Measurements from ENCODE around the gene FBXL19. TPM values are rescaled to one million over a fixed set of nuclear protein-coding genes. Genes with fewer than 3 reads are reported as not detected.

FBXL19 gene
- total and polyA plus RNA-seq, 4 donors = 0.31 to 4.8 (median 2.7) TPM

GRCh38 chr16:30964574-30965226 is 41.3 kb downstream of the FBXL19 start:
- Histone ChIP-seq H3K36me3 (ENCODE audit: control insufficient read depth in 4 of 4, insufficient read depth in 3 of 4, low read depth in 1 of 4, low read length in 3 of 4) (peaks cover 20 to 75% (median 60%) of the 10 kb centered on the region in 4 donors), H3K9ac (ENCODE audit: low read depth in 1 of 2, low read length in 2 of 2) (no peak overlapping the region), H3K9me3 (ENCODE audit: control insufficient read depth in 4 of 4, low read length in 3 of 4) (no peaks in the 10 kb centered on the region), H3K27me3 (ENCODE audit: control insufficient read depth in 4 of 4, insufficient read depth in 4 of 4, low read length in 3 of 4) (no peaks in the 10 kb centered on the region), H3K4me3 (ENCODE audit: low read depth in 1 of 3, low read length in 3 of 3) (no peak overlapping the region), H3K27ac (ENCODE audit: low read depth in 1 of 2, low read length in 2 of 2) (no peak overlapping the region), H3K4me1 (ENCODE audit: control insufficient read depth in 4 of 4, insufficient read depth in 4 of 4, low read length in 3 of 4) (no peaks in the 10 kb centered on the region)
- TF ChIP-seq JUND (IDR thresholded peaks at IDR 0.05) = no peak
- no peak for TF ChIP-seq NR2F2 (IDR thresholded peaks at IDR 0.05)
- no peak for TF ChIP-seq RXRA (IDR thresholded peaks at IDR 0.05)
- TF ChIP-seq ATF3 (IDR thresholded peaks at IDR 0.05) = no peak
- no peak for TF ChIP-seq REST (IDR thresholded peaks at IDR 0.05)
- no peak for TF ChIP-seq CTCF (IDR thresholded peaks at IDR 0.05; ENCODE audit: low read depth, low read length, missing input control)
- TF ChIP-seq SP1 (IDR thresholded peaks at IDR 0.05) = no peak
- TF ChIP-seq HNF4G (IDR thresholded peaks at IDR 0.05) = no peak
- no peak for TF ChIP-seq FOXA1 (IDR thresholded peaks at IDR 0.05)
- TF ChIP-seq RAD21 (IDR thresholded peaks at IDR 0.05) = no peak
- TF ChIP-seq TAF1 (conservative IDR thresholded peaks at IDR 0.05) = no peak
- no peak for TF ChIP-seq MAX (IDR thresholded peaks at IDR 0.05)
- no peak for TF ChIP-seq ZBTB33 (IDR thresholded peaks at IDR 0.05)
- no peak for TF ChIP-seq YY1 (IDR thresholded peaks at IDR 0.05)
- no peak for TF ChIP-seq HNF4A (conservative IDR thresholded peaks at IDR 0.05)
- 91% methylated on average over 33 of the region's 33 CpGs for WGBS
- no peak for DNase-seq (ENCODE audit: low spot score)

- H3K36me3 ChIP-seq (ENCODE audit: control insufficient read depth in 4 of 4, insufficient read depth in 3 of 4, low read depth in 1 of 4, low read length in 3 of 4) = peaks cover 22 to 71% (median 55%) of the 10 kb centered on the region in 4 donors
- no peak for DNase-seq (ENCODE audit: low spot score)
- no peaks in the 10 kb centered on the region for H3K4me1 ChIP-seq (ENCODE audit: control insufficient read depth in 4 of 4, insufficient read depth in 4 of 4, low read length in 3 of 4)
- H3K9ac ChIP-seq (ENCODE audit: low read depth in 1 of 2, low read length in 2 of 2) = no peak overlapping the region
- no peaks in the 10 kb centered on the region for H3K9me3 ChIP-seq (ENCODE audit: control insufficient read depth in 4 of 4, low read length in 3 of 4)
- no peak overlapping the region for H3K27ac ChIP-seq (ENCODE audit: low read depth in 1 of 2, low read length in 2 of 2)
- 95% methylated on average over 15 of the region's 15 CpGs for WGBS
- no peak overlapping the region for H3K4me3 ChIP-seq (ENCODE audit: low read depth in 1 of 3, low read length in 3 of 3)
- TF ChIP-seq NR2F2 (IDR thresholded peaks at IDR 0.05) (no peak), TAF1 (conservative IDR thresholded peaks at IDR 0.05) (no peak)
- no peaks in the 10 kb centered on the region for H3K27me3 ChIP-seq (ENCODE audit: control insufficient read depth in 4 of 4, insufficient read depth in 4 of 4, low read length in 3 of 4)
Measured at GRCh38 chr16:30965436-30965835, 42.1 kb downstream of the FBXL19 start.
